HL-60 (cell line): ENCODE results near the gene C10orf143.

Experiments
- POLR2AphosphoS5 ChIP-seq: IDR thresholded peaks from 2 replicates; pipeline ENCODE4 v1.6.1; 2012; ENCODE audit warnings: low read depth
- TF ChIP-seq, protein P1 (sequence below): IDR thresholded peaks from one replicate; pipeline ENCODE4 v1.5.1; 2011; ENCODE audit warnings: low read length, control low read depth, inconsistent platforms; ENCODE audit not compliant: insufficient read depth

DNA sequence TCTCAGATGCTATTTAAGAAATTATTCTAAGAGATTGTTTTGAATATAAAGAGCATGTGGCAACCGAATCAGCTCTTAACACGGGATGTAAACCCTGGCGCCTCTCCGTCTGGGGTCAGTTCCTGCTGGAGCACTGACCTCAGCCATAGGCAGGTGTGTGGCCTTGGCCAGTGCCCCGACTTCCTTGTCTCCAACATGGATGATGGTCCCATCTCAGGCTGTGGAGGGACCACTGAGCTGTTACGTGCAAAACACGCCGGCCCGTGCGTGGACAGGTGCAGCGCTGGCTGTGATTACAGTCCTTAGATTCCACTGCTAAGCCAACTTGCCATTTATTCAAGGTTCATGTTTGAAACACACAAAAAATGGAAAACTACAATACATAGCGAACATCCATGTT, 59.9 kb downstream of the C10orf143 start:
- TF ChIP-seq POLR2AphosphoS5, result no peak
- TF ChIP-seq, protein P1, sequence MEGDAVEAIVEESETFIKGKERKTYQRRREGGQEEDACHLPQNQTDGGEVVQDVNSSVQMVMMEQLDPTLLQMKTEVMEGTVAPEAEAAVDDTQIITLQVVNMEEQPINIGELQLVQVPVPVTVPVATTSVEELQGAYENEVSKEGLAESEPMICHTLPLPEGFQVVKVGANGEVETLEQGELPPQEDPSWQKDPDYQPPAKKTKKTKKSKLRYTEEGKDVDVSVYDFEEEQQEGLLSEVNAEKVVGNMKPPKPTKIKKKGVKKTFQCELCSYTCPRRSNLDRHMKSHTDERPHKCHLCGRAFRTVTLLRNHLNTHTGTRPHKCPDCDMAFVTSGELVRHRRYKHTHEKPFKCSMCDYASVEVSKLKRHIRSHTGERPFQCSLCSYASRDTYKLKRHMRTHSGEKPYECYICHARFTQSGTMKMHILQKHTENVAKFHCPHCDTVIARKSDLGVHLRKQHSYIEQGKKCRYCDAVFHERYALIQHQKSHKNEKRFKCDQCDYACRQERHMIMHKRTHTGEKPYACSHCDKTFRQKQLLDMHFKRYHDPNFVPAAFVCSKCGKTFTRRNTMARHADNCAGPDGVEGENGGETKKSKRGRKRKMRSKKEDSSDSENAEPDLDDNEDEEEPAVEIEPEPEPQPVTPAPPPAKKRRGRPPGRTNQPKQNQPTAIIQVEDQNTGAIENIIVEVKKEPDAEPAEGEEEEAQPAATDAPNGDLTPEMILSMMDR, result no peak
